G401 (cell line): ENCODE results near the gene COMMD10. TPM values are rescaled to one million over a fixed set of nuclear protein-coding genes. Genes with fewer than 3 reads are reported as not detected.

ENCODE experiments used
- DNase-seq: peaks from one replicate; pipeline ENCODE4 v3.0.0-alpha.2; 2015; ENCODE audit warnings: low spot score
- in situ Hi-C: cut with HindIII; loops from 2 replicates; pipeline ENCODE4 v1.10.0; 2016; ENCODE audit warnings: low sequenced_read_pairs, mixed read lengths
- total RNA-seq: library from RNA; depleted of rRNA; stranded (reverse); fragments of >200 nt; shearing (Covaris generic); gene quantifications from 2 replicates; pipeline ENCODE4 v1.2.3, GENCODE V29; 2014

Gene COMMD10
- total RNA-seq, 1 experiment from 2014 or later = 41.2 TPM

DNA sequence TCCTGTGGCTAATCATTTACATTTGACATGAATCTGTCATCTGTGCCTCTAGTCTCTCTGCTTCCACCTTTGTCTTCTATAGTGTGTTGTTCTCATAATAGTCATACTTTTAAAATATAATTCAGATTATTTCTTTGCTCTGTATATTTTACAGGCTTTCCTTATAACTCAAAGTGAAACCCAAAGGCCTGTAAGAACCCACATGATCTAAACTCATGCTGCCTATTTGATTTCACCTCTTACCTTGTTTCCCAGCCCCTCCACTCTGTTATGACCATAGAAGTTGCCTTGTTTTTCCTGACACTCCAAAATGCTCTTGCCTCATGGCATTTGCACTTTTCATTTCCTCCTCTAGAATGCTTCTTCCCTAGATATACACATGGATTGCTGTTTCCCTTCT lies 74.2 kb downstream of the COMMD10 start:
- in situ Hi-C loops = no loop called here
- DNase-seq = no peak

- in situ Hi-C loops = no loop called here
- no peak for DNase-seq
Observed at GRCh38 chr5:116174111-116174510, 89.3 kb downstream of the COMMD10 start.

- in situ Hi-C loops = no loop called here
- no peak for DNase-seq
Observed at GRCh38 chr5:116176121-116176520, 91.3 kb downstream of the COMMD10 start.

GRCh38 chr5:116178925-116179324 lies 94.1 kb downstream of the COMMD10 start:
- DNase-seq = no peak
- in situ Hi-C loops = no loop called here

DNA sequence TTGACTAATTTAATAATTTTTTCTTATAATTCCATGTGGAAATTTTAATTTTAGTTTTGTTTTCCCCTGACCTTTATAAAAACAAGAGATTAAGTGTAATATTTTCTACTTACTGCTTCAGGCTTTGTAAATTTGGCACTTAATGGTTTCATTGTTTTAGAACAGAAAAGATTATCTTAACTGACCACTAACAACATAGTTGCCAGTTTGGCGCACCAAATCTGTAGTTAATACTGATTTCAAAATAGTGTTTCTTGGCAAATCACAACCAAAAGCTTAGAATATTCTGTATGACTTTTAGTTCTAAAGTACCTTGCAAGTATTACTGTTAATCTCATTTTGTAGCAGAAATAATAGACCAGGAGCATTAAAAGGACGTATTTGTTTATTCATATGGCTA lies 124.3 kb downstream of the COMMD10 start:
- no peak for DNase-seq
- in situ Hi-C loops = no loop called here

DNA sequence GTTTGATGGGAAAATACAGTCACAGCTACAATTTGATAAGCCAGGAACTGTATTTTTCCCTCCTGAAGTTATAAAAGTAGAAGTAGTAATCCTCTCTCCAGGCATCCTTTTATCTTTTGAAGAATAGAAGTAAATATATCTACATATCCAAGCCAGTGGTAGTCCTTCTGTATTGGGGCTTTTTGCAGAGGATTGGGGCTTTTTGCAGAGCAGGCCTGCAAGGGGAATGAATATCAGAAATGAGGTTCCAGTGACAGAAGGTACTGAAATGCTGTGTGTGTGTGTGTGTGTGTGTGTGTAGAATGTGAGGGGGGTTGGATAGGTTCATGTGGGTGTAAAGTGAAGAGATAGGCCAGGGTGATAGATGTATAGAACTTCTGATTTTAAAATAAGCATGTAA lies 127.4 kb downstream of the COMMD10 start:
- no peak for DNase-seq
- in situ Hi-C loops = no loop called here

DNA sequence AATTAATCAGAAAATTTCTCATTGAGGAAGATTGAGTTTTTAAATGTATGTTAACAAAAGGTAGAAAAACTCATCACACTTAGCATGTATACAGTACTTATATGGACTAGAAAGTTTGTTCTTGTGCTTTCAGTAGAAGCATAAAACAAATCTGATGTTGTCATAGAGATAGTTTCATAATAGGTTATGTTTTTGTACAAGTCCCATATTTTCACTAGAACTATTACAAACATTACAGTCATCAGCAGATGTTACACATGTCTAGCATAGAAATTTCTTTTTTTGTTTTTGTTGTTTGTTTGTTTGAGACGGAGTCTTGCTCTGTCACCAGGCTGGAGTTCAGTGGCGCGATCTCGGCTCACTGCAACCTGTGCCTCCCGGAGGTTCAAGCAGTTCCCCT lies 131.4 kb downstream of the COMMD10 start:
- in situ Hi-C loops = no loop called here
- no peak for DNase-seq

- in situ Hi-C loops = no loop called here
- no peak for DNase-seq
Observed at GRCh38 chr5:116225281-116225922, 140.6 kb downstream of the COMMD10 start.

DNA sequence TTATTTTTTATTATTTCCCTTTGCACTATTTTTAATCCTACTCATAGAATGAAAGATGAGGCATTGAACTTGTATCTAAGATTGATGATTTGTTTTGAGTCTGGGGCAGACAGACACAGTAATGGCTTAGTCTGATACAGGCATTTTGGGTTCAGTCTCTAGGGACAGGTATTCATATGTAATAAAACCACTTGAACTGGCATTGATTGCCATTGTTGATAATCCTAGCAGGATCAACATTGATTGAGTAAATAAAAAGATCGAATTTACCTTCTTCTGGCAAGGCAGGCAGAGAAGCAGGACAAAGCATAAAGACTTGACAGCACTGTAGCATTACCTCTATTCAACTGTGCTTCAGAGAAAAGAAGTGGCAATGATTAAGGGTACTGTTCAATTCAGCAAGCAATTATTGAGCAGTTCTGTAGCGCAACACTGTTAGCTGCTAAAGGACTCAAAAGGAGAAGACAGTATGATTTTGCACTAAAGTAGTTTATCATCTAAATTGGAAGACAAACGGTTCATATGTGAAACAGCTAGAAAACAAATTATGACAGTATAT lies 144.4 kb downstream of the COMMD10 start:
- in situ Hi-C loops = no loop called here

DNA sequence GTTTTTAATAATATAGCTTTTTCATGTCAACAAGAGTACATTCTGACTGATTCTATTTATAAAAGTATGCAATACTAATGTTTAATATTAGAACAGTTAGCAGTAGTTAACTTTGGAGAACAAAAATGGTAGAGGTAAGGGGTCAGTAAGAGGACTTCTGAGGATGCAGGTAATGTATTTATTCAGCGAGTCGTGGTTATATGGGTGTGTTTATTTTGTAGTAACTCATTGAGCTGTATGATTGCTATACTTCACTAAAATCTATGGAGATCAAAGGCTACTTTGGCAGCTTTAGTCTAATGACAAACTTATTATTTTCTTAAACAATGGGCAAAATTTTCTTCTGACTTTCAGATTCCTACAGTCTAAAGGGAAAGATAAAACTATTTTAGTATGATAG lies 146.5 kb downstream of the COMMD10 start:
- no peak for DNase-seq

More for the DNA sequence above, 144.4 kb downstream of the COMMD10 start:
- DNase-seq = no peak

DNA sequence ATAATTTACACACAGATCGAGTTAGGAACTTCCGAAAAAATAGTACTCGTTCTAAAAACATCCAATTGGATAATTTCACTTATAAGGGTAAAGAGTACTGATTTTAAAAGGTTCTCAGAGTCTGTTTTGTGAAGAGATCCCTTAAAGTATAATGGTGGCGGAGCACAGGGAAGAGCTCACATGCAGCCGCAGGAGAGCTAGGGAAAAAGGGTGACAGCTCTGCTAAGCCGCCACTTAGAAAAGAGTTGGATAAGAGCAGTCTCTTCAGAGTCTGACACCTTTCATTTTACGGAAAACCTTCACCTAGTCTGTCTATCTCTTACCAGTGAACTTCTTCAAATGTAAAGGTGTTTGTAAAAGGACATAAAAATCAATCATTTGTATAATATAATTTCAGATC lies 149.9 kb downstream of the COMMD10 start:
- in situ Hi-C loops = no loop called here

More for the DNA sequence above, 146.5 kb downstream of the COMMD10 start:
- in situ Hi-C loops = no loop called here

GRCh38 chr5:116237917-116238500 lies 153.2 kb downstream of the COMMD10 start:
- in situ Hi-C loops = no loop called here
- no peak for DNase-seq

More for the DNA sequence above, 149.9 kb downstream of the COMMD10 start:
- no peak for DNase-seq

DNA sequence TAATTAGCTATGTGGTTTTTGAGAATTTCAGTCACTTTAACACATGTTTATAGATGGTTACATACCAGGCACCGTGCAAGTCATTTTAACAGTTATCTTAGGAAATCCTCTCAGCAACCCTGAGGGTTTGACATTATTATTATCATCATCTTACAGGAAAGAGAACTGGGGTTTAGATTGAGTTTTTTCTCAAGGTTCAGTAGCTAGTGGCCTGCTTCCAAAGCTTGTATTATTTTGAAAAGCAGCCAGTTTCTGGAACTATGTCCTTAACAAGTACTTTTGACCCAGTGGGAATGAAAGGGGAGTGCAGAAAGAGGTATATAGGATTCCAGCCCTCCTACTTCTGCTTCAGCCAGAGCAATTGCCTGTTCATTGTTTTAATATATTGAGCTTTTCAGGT lies 157.5 kb downstream of the COMMD10 start:
- in situ Hi-C loops = no loop called here
- peak; percentile 5 for DNase-seq

GRCh38 chr5:116248432-116248831 lies 163.6 kb downstream of the COMMD10 start:
- in situ Hi-C loops = no loop called here
- DNase-seq = no peak

GRCh38 chr5:116249648-116250047 lies 164.8 kb downstream of the COMMD10 start:
- in situ Hi-C loops = no loop called here
- no peak for DNase-seq

GRCh38 chr5:116256717-116257116 lies 171.9 kb downstream of the COMMD10 start:
- in situ Hi-C loops = no loop called here
- DNase-seq = no peak

DNA sequence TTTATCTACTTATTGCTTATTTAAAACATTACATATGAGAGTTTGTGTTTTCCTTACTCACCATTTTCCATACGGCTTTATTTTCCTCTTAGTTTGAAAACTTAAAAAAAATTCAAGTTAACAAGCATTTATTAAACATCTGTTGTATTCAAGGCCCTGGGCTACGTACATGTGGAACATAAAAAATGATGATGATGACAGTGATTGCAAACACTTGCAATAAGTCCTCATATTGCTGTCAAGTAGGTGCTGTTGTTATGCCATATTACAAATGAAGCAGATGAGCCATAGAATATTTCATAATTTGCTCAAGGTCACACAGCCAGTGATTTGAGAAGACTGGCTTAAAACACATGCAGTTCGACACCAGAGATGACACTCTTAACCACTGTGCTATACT lies 180.6 kb downstream of the COMMD10 start:
- in situ Hi-C loops = no loop called here
- no peak for DNase-seq

DNA sequence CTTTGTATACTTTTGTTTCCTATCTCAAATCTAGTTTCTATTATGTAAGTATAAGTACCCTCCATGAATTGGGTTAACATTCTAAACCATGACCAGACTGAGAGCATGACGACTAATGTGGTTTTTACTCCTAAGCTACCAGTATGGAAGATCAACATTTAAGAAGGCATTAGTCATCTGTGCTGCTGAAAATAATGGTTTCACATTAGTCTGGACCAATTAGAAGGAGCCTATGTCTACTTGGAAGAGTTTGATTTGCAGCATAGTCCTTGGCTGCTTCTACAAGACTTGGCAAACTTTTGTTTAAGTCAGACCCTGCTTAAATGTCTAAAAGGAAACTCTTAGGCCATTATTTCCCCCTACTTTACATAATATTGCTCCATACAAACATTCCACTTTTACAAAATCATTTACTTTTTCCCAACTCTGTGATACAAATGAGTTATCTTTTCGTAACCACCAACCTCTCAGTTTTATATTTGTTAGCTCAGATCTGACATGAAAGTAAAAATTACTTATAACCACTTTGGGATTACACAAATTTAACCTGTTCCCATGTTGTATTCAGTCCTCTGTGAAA lies 186.7 kb downstream of the COMMD10 start:
- in situ Hi-C loops = no loop called here
- no peak for DNase-seq

GRCh38 chr5:116272281-116272941 lies 187.6 kb downstream of the COMMD10 start:
- in situ Hi-C loops = no loop called here
- DNase-seq = peak; percentile 8
